Measurements from ENCODE around the gene NPRL2.
A peak's percentile ranks its signal among the peaks of the same experiment; 100 is the strongest.

NPRL2 gene

GRCh38 chr3:50327943-50328691, 22.5 kb downstream of the NPRL2 start, which contains the start of gene TUSC2:
TSS of gene TUSC2 (minus strand) at chr3:50328223. CDS start at chr3:50328099, 124 bp downstream.
- Histone ChIP-seq H3K4me3 (ENCODE audit: insufficient read depth, low read length, poor library complexity, severe bottlenecking) (peak within 1 kb of the TSS; percentile 86), H3K27ac (ENCODE audit: low read depth, low read length) (peak within 1 kb of the TSS; percentile 33), H3K9me2 (replicated peaks; ENCODE audit: insufficient read depth, low read length) (no peaks in the 10 kb centered on the region), H3K4me2 (ENCODE audit: low read depth, low read length, poor library complexity, severe bottlenecking) (peak within 1 kb of the TSS; percentile 70), H3K36me3 (ENCODE audit: low read length) (peaks cover 6% of the 10 kb centered on the region; the same call in 1 of the 2 replicates), H3K79me2 (ENCODE audit: insufficient read depth, low read length) (peaks cover 15% of the 10 kb centered on the region), H3K27me3 (ENCODE audit: low read length) (no peaks in the 10 kb centered on the region), H4K20me1 (ENCODE audit: low read depth, low read length) (no peaks in the 10 kb centered on the region), H2AFZ (ENCODE audit: low read depth, low read length, severe bottlenecking) (peak within 1 kb of the TSS; percentile 17), H3K9ac (ENCODE audit: low read length) (peak within 1 kb of the TSS; percentile 91), H3K9me3 (ENCODE audit: insufficient read depth, low read length) (no peaks in the 10 kb centered on the region), H3F3A (ENCODE audit: insufficient read depth) (peaks cover 12% of the 10 kb centered on the region)
- no peak for TF ChIP-seq CTCF (IDR thresholded peaks at IDR 0.05; ENCODE audit: insufficient read depth, low read length, poor library complexity, severe bottlenecking)
- TF ChIP-seq EZH2phosphoT487 (conservative IDR thresholded peaks at IDR 0.05; ENCODE audit: low read length), result no peak

GRCh38 chr3:50327129-50327528, 23.4 kb downstream of the NPRL2 start:
- peak overlapping the region; percentile 86 for H3K4me3 ChIP-seq (ENCODE audit: insufficient read depth, low read length, poor library complexity, severe bottlenecking)
- peaks cover 13% of the 10 kb centered on the region for H3K79me2 ChIP-seq (ENCODE audit: insufficient read depth, low read length)
- no peak overlapping the region for H3K27ac ChIP-seq (ENCODE audit: low read depth, low read length)
- no peak overlapping the region for H2AFZ ChIP-seq (ENCODE audit: low read depth, low read length, severe bottlenecking)
- TF ChIP-seq EZH2phosphoT487 (conservative IDR thresholded peaks at IDR 0.05; ENCODE audit: low read length), result no peak
- no peak for TF ChIP-seq CTCF (IDR thresholded peaks at IDR 0.05; ENCODE audit: insufficient read depth, low read length, poor library complexity, severe bottlenecking)
- H3K9ac ChIP-seq (ENCODE audit: low read length), result peak overlapping the region; percentile 91
- no peaks in the 10 kb centered on the region for H3K9me2 ChIP-seq (replicated peaks; ENCODE audit: insufficient read depth, low read length)
- no peaks in the 10 kb centered on the region for H3K27me3 ChIP-seq (ENCODE audit: low read length)
- H3K9me3 ChIP-seq (ENCODE audit: insufficient read depth, low read length), result no peaks in the 10 kb centered on the region
- no peaks in the 10 kb centered on the region for H4K20me1 ChIP-seq (ENCODE audit: low read depth, low read length)
- H3K36me3 ChIP-seq (ENCODE audit: low read length), result peaks cover 6% of the 10 kb centered on the region; the same call in 1 of the 2 replicates
- H3F3A ChIP-seq (ENCODE audit: insufficient read depth), result peaks cover 12% of the 10 kb centered on the region
- H3K4me2 ChIP-seq (ENCODE audit: low read depth, low read length, poor library complexity, severe bottlenecking), result peak overlapping the region; percentile 70

GRCh38 chr3:50326182-50326541, 24.4 kb downstream of the NPRL2 start:
- H3K9me3 ChIP-seq (ENCODE audit: insufficient read depth, low read length), result no peaks in the 10 kb centered on the region
- H3F3A ChIP-seq (ENCODE audit: insufficient read depth), result peaks cover 12% of the 10 kb centered on the region
- H3K27ac ChIP-seq (ENCODE audit: low read depth, low read length), result no peak overlapping the region
- H3K79me2 ChIP-seq (ENCODE audit: insufficient read depth, low read length), result peaks cover 13% of the 10 kb centered on the region
- no peaks in the 10 kb centered on the region for H3K9me2 ChIP-seq (replicated peaks; ENCODE audit: insufficient read depth, low read length)
- H2AFZ ChIP-seq (ENCODE audit: low read depth, low read length, severe bottlenecking), result no peak overlapping the region
- H3K27me3 ChIP-seq (ENCODE audit: low read length), result no peaks in the 10 kb centered on the region
- TF ChIP-seq CTCF (IDR thresholded peaks at IDR 0.05; ENCODE audit: insufficient read depth, low read length, poor library complexity, severe bottlenecking) (no peak), EZH2phosphoT487 (conservative IDR thresholded peaks at IDR 0.05; ENCODE audit: low read length) (no peak)
- no peak overlapping the region for H3K9ac ChIP-seq (ENCODE audit: low read length)
- no peaks in the 10 kb centered on the region for H4K20me1 ChIP-seq (ENCODE audit: low read depth, low read length)
- H3K4me2 ChIP-seq (ENCODE audit: low read depth, low read length, poor library complexity, severe bottlenecking), result no peak overlapping the region
- no peak overlapping the region for H3K4me3 ChIP-seq (ENCODE audit: insufficient read depth, low read length, poor library complexity, severe bottlenecking)
- H3K36me3 ChIP-seq (ENCODE audit: low read length), result peaks cover 6% of the 10 kb centered on the region; the same call in 1 of the 2 replicates

Measured in SU-DHL-6 (cell line).